CD4-positive, alpha-beta T cell treated with Interleukin-6 at 100 ng/mL for 8 hours (primary cell): ENCODE results near the gene TMEM8B.
"Not testable (repeated sequence)": the region's sequence is repeated elsewhere in the genome, so short reads cannot be mapped to it uniquely, and the experiment has no call there.

Source experiments
- DNase-seq: peaks from one replicate; pipeline ENCODE4 v3.0.0-alpha.2; 2020; ENCODE audit warnings: mixed read lengths, low spot score

The TMEM8B gene

GRCh38 chr9:35864695-35865255 lies 35.7 kb downstream of the TMEM8B start:
- no peak for DNase-seq

- no peak for DNase-seq
These were observed 38.5 kb downstream of the TMEM8B start for GRCh38 chr9:35867538-35867937.

DNA sequence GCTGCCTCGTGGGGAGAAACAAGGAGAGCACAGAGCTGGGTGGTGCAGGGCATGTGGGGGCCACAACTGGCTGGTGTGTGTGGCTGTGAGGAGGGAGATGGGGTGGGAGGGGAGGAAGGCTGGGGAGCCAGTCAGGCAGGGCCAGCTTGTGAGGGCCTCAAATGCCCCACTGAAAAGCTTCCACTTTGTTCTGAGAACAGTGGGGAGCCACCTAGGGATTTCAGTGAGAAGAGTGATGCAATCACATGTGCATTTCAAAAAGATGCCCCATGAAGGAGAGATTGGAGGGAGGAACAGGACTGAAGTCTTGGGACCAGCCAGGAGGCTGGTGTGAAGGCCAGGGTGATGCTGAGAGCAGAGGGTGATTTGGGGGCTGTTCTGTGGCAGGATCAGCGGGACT lies 39.9 kb downstream of the TMEM8B start:
- DNase-seq: no peak

- no peak for DNase-seq
These were observed 40.7 kb downstream of the TMEM8B start for GRCh38 chr9:35869621-35870216.

DNA sequence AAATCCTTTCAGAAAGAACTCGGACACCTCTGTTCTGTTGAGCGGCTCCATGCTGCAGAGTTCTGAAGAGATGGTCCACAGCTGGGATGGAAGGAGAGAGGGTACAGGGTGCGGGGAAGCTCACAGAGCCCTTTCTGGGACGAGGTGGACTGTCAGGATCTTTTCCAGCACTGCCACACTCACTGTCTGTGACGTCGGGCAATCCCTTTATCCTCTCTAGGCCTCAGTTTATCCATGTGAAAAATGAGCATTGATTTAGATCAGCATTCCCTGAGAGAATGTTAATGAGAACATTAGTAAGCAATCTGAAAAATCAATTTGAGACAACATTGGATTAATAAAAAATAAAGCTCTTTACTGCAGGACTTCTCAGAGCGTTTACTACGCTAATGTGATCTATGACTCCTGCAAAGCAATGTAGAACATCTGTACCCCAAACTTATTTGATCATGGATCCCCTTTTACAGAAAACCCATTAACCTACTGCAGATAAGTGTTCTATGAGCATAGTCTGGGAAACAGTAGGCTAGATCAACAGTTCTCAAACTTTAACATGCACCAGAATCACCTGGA lies 41.4 kb downstream of the TMEM8B start, which contains the start of gene OR13J1:
OR13J1 (minus strand) TSS at position 51 of the 573 bp plus-strand sequence; CDS start at position 51, 0 bp downstream.
- no peak for DNase-seq

GRCh38 chr9:35871545-35871944 lies 42.5 kb downstream of the TMEM8B start:
- DNase-seq: no peak

- DNase-seq: no peak
These were observed 43.5 kb downstream of the TMEM8B start for GRCh38 chr9:35872505-35872904.

DNA sequence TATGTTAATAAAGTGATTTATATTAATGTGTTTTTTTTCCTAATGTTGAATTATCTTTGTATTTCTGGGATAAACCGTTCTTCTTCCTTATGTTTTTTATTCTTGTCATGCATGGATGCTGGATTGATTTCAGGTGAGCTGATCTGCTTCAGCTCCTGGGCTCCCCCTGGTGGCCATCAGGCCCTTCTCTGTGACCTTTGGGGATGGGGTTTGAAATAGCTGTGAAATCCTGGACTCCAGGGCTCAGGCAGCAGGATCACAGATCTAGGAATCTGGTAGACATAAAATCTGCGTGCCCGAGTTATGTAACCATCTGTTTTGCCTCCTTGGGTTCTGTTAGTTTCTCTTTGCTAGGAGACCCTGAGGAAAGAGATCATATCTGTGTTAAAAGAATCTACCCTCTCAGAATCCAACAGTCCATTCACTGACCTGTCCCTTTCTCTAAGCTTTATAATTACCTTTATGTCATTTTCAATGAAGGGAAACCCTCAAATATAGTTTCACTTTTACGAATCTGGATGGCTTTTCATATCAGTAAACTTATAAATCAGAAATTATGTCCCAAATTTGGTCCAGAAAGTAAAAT lies 53.3 kb downstream of the TMEM8B start:
- DNase-seq: peak; percentile 74

DNA sequence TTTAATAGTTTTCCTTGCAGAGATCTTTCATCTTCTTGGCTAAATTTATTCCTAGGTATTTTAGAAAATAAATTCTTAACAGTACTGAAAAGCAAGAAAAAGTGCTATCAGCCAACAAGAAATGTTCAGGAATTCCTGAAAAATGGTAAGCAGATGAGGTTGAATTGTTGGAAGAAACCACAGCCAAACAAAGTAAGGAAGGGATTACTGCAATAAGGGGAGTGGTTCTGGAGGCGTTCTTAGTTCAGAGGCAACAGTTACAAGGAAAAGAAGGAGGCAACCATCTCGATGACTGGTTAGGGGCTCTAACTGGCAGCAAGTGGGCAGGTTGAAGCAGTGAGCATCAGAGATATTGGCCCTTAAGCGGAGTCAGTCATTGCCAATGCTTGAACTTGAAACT lies 54.0 kb downstream of the TMEM8B start:
- no peak for DNase-seq

DNA sequence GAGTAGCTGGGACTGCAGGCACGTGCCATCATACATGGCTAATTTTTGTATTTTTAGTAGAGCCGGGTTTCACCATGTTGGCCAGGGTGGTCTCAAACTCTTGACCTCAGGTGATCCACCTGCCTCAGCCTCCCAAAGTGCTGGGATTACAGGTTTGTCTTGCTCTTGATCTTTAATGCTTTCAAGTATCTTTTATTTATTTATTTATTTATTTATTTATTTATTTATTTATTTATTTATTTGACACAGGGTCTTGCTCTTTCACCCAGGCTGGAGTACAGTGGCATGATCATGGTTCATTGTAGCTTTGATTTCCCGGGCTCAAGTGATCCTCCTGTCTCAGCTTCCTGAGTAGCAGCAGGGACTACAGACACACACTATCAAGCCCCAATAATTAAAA lies 55.9 kb downstream of the TMEM8B start:
- not testable (repeated sequence) for DNase-seq

DNA sequence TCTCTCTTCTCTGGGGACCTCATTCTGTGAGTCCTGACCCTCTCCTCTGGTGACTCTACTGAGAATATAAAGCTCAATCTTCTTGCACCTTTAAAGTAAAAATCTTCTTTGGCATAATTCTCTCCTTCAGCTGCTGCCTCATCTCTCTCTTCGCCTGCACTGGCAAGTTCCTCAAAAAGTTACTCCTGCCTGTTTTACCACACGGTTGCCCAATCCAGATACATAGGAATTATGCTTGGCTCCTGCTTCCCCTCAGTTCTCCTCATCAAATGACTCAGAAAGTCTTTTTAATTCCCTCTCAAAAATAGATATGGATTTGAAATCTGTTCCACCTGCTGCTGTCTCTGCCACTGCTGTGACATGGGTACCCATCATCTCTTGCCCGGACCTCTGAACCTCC lies 62.6 kb downstream of the TMEM8B start:
- no peak for DNase-seq

DNA sequence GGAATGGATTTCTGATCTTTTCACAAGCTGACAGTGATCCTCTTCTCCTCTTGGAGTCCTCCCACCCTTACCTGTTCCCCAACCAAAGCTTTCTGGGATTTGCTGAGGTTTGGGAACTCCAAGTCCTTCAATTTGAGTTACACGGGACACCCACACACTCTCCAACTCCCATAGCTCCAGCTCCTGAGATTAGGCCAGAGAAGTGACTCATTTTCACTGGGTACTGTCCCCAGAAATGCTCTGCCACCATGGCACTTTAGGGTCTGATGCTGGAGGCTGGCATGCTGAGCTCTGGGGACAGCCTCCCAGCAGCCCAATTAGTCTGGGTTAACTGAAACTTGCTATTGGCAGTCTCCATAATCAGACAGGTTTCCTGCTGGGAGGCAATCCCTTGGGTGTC lies 63.0 kb downstream of the TMEM8B start:
- no peak for DNase-seq

DNA sequence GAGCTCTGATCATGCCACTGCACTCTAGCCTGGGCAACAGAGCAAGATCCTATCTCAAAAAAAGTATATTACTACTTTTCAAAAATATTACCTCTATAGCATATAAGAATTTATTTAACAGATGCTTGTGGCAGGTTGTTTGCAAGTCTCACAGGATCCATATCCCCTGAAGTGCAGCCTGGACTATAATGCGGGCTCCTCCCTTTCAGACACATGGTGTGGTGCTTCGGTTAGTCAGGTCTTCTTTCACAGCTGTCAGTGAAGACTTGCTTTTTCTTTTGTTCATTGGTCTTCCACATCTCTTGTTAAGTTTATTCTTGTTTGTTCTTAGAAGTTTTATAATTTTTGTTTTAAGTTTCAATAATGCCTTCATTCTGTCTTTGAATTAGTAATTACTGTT lies 67.5 kb downstream of the TMEM8B start:
- DNase-seq: no peak

- not testable (repeated sequence) for DNase-seq
These were observed 68.5 kb downstream of the TMEM8B start for GRCh38 chr9:35897376-35898099.

DNA sequence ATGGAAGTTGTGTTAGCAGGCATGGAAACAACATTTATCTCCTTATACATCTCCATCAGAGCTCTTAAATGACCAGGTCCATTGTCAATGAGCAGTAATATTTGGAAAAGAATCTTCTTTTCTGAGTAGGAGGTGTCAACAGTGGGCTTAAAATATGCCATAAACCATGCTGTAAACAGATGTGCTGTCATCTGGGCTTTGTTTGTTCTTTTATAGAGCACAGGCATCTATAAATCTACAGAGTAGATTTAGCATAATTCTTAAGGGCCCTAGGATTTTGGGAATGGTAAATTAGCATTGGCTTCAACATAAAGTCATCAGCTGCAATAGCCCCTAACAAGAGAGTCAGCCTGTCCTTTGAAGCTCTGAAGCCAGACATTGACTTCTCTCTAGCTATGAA lies 69.3 kb downstream of the TMEM8B start:
- DNase-seq: no peak

GRCh38 chr9:35899021-35899420 lies 70.0 kb downstream of the TMEM8B start:
- no peak for DNase-seq

GRCh38 chr9:35903049-35903448 lies 74.0 kb downstream of the TMEM8B start:
- peak; percentile 66 for DNase-seq

DNA sequence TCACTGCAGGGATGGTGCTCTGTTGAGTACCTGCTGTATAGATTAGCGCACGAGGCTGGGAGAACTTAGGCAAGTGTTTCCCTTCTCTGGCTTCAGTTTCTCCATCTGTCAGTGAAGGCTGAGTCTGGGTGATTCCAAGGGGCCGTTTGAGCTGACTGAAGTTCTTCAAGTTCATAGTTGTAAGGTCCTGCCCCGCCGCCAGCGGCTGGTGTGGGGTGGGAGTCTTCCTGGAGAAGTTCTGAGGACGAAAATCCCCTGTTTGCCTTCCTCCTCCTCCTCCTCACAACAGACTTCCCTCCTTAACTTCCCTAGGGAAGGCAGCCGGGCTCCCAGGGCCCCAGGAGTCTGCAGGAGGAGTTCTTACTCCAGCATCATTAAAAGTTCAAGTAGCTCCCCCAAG lies 75.3 kb downstream of the TMEM8B start:
- DNase-seq: no peak

DNA sequence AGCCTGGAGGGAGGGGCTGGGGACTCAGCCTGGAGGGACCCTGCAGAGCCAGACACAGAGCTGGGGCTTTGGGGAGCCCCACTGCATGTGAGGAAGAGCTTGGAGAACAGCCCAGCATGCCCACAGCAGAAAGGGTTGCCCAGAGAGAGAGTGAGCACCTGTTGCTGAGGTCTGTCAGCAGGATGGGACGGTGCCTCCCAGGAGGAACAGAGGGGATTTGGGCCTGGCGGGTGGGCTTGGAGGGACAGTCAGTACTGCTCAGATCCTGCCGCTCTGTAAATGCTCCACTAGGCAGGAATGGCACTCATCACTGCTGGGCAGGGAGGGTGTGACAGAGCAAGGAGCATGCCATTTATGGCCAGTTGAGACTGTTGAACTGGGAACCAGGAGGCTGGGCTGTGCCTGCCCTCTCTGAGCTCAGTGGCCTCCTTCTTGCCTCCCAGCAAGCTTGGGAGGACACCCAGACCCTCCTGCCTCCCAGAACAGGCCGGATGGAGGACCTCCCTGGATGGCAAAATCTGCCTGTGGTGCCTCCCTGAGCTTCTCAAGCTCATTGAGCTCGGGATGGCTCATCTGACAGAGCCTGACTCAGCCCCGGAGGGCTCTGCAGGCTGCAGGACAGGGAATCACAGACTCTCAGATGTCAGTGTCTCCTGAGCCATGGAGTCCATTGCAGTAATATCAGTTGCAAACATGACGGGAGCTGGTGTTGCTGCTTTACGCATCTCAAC lies 76.2 kb downstream of the TMEM8B start:
- no peak for DNase-seq

DNA sequence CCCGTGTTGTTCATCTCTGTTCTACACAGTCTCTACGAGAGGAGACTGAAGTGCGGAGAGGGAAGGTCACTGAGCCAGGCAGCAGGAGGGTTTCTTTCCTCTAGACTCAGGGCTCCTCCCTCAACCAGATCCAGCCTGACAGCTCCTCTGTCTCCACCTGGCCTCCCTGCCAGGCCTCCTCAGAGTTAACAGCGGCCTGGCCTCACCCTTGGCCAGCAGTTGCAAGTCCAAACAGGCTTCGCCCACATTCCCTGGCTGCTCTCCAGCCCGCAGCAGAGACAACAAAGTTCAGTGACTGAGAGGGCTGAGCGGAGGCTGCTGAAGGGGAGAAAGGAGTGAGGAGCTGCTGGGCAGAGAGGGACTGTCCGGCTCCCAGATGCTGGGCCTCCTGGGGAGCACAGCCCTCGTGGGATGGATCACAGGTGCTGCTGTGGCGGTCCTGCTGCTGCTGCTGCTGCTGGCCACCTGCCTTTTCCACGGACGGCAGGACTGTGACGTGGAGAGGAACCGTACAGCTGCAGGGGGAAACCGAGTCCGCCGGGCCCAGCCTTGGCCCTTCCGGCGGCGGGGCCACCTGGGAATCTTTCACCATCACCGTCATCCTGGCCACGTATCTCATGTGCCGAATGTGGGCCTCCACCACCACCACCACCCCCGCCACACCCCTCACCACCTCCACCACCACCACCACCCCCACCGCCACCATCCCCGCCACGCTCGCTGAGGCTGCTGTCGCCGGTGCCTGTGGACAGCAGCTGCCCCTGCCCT lies 77.1 kb downstream of the TMEM8B start, which contains the start of gene HRCT1:
HRCT1 (plus strand) TSS at position 291 of the 768 bp plus-strand sequence; CDS start at position 377, 86 bp downstream.
- DNase-seq: no peak
